ENCODE results near the gene IL11.
A peak's percentile ranks its signal among the peaks of the same experiment; 100 is the strongest.
"Not testable (repeated sequence)": the region's sequence is repeated elsewhere in the genome, so short reads cannot be mapped to it uniquely, and the experiment has no call there.

Gene IL11

DNA sequence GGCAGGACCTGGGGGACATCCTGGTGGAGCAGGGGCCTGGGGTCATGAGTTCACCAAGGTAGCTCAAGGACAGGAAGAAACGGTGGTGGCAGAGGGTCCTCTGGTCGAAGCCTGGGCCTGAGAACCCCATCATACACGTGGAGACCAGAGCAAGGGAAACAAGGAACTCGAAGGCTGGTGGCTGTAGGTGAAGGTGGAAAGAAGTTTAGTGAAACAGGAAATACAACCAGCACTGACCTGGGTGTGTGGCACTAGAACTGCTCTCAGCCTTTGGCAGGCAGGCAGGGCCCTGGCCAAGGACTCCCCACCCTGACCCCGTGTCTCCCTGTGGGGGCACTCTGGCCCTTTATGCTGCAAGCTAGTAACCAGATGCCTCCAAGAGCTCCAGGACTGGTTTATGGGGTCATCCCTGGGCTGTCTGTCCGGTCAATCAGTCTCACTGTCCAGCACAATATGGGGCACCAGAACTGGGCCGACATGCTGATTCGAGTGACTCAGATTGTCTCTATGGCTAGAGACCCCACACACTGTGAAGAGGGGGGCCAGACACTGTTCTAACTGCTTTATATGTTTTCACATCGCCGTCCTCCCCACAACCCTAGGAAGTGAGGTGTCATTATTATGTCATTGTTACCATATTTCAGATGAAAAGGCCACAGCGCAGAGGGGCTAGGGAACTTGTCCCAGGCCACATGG, 19.5 kb downstream of the IL11 start:
- no peak for DNase-seq (ENCODE audit: low read depth)

DNA sequence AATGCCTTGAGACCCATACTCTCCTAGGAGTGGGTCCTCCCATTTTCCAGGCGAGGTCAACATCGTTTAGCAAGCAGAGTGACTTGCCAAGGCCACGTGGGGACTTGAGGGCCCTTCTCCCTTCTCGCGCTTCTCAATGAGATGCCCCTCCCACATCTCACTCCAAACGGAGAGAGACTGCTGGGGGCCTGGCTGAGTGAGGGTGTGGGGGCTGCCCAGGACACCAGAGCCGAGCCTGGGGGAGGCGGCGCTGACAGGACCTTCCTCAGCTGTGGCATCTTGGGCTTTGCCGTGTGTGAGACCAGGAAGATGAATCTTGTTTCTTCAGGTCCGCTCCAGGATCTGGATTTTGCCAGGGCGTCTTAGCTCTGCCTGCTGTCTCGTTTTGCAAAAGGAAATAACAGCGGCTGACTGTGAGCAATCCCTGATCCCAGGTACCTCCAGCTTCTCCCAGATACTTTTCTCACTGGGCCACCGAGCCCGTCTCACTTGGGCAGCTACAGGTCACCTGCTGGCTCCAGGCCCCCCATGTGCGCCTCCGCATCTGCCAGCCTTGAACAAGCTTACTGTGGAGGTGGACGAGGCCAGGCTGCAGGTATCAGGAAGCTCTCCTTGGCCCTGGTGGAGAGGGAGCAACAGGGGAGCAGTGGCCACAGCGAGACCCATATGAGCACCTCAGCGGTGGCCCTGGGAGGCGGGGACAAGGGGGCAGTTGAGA, 21.8 kb downstream of the IL11 start:
- no peak for DNase-seq (ENCODE audit: low read depth)

GRCh38 chr19:55347442-55348009, 22.7 kb downstream of the IL11 start:
- no peak for DNase-seq (ENCODE audit: low read depth)

- no peak for DNase-seq (ENCODE audit: low read depth)
Measured at GRCh38 chr19:55346725-55347441, 23.4 kb downstream of the IL11 start.

GRCh38 chr19:55345818-55346724, 24.2 kb downstream of the IL11 start:
- peak; percentile 49 for DNase-seq (ENCODE audit: low read depth)

DNA sequence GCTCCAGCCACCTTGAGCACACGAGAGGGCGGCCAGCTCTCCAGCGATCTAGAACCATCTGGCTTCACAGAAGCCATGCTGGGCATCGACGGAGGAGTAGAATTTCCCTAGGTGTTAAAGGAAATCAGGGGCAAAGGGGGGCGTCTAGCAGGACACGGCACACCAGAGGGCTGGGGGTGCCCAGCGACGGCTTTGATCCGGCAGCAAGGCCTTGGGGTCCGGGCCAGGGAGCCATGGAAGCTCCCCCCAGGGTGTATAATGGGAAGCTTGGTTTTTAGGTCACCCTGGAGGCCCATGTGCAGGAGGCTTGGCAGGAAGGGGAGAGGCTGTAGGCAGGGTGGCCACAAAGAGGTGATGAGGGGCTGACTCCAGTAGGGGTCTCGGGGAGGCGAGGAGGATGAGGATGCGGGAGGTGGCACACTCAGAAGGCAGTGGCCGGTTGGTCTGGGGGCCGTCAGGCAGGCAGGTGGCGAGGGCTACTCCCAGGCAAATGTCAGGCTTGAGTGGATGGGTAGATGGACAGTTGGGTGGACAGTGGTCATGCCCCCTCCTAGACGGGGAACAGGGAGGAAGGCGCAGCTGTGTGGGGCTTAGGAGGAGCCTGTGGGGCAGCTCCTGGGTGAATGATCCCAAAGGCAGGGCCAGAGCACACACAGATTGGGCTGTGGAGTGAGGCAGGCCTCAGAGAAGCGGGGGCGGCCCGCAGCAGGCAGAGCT, 25.0 kb downstream of the IL11 start:
- no peak for DNase-seq (ENCODE audit: low read depth)

DNA sequence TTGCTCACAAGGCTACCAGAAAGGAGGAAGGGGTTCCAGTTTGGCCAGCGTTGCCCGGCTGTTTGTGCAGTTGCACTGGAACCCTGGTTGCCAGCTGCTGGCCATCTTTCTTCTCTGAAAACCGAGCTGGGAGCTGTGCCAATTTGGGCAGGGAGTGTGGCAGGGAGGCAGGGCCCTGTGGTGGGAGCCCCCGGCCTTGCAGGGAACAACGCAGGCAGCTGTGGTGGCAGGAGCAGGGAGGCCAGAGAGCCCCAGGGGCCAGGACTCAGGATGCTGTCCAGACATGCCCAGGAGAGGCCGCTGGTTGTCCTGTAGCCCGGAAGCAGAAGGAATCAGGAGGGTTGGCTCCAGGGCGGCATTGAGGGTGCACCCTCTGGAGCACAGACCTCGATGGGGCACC, 25.8 kb downstream of the IL11 start:
- no peak for DNase-seq (ENCODE audit: low read depth)

GRCh38 chr19:55341595-55342531, 28.4 kb downstream of the IL11 start:
- no peak for DNase-seq (ENCODE audit: low read depth)

DNA sequence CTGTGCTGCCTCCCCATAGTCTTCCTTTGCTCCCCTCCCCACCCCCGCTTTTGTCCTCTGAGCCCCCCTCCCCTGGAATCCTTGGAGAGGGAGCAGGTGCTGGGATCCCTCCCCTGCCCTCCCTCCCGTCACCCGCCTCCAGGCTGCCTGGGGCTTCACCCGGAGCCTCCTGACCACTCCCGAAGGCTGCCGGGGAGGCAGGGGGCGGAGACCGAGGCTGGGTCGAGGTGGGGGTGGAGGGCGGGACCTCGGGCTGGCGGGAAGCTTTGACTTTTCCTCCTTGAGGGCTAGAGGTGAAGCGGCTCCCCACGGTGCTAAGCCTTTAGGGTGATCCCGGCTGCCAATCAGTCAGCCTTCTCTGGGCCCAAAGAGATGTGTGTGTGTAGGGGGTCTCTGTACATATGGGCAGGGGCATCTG, 29.1 kb downstream of the IL11 start:
- peak; percentile 64 for DNase-seq (ENCODE audit: low read depth)

GRCh38 chr19:55340784-55341147, 29.5 kb downstream of the IL11 start:
- DNase-seq (ENCODE audit: low read depth): no peak

GRCh38 chr19:55339889-55340783, 30.1 kb downstream of the IL11 start:
- DNase-seq (ENCODE audit: low read depth): no peak

DNA sequence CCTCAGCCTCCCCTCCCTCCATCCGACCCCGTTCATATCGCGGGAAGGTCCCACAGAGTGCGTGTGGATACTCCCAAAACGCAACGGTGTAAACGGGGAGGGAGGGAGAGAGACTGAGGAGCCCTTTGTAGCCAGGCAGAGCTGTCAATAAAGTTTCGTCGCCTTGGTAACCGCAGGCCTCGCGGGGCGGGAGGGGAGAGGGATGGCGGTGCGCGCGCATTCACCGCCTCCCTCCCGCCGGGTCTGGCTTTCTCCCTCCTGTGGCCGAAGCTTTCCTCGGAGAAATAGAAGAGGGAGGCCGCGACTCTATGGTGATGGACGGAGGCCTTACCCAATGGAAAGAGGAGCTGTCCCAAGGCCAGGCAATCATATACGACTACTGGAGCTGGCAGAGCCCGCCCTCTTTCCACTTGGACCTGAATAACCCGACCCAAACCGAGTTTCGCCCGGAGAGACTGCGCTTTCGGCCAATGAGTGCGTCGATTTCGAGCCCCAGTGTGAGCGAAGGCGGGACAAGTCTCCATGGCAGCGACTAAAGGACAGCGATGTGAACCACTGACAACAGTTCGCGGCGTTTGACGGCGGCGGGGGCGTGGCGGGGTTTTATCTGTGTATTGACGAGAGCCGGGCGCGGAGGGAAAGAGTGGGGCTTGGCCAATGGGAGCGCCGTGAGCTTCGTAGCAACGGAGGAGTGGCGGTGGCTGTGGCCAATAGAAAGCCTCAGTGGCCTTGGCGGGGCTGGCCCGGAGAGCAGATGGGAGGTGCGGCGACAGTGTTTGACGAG, 31.0 kb downstream of the IL11 start, which contains the start of gene KMT5C:
TSS of gene KMT5C (plus strand) at position 772 of the 784 bp plus-strand sequence. CDS start 2,061 bp downstream, outside the sequence.
- peak; percentile 100 for DNase-seq (ENCODE audit: low read depth)

DNA sequence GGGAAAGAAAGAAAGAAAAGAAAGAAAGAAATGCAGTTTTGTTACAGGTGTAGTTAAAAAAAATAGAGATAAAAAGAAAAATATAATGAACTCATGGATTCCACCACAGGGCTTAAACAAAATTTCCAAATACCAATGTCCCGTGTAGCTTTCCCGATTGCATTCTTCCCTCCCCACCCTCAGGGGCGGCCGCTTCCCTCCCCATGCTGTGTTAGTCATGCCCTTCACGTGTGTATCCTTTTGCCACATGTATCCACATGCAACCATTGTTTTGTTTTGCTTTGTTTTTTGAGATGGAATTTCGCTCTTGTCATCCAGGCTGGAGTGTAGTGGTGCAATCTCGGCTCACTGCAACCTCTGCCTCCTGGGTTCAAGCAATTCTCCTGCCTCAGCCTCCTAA, 34.2 kb downstream of the IL11 start:
- no peak for DNase-seq (ENCODE audit: low read depth)

GRCh38 chr19:55333870-55334269, 36.4 kb downstream of the IL11 start:
- DNase-seq (ENCODE audit: low read depth): no peak

- peak; percentile 29 for DNase-seq (ENCODE audit: low read depth)
Measured at GRCh38 chr19:55329791-55330190, 40.5 kb downstream of the IL11 start.

DNA sequence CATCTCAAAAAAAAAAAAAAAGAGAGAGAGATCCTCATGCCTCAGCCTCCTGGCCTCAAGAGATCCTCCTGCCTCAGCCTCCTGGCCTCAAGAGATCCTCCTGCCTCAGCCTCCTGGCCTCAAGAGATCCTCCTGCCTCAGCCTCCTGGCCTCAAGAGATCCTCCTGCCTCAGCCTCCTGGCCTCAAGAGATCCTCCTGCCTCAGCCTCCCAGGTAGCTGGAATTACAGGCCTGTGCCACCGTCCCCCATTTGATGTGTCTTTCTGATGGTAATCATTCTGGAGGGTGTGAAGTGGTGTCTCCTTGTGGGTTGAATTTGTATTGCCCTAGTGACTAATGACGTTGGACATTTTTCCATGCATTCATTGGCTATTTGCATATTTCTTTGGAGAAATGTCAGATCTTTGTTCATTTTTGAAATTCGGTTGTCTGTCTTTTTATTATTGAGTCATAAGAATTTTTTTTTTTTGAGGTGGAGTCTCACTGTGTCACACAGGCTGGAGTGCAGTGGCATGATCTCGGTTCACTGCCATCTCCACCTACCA, 41.4 kb downstream of the IL11 start:
- not testable (repeated sequence) for DNase-seq (ENCODE audit: low read depth)

DNA sequence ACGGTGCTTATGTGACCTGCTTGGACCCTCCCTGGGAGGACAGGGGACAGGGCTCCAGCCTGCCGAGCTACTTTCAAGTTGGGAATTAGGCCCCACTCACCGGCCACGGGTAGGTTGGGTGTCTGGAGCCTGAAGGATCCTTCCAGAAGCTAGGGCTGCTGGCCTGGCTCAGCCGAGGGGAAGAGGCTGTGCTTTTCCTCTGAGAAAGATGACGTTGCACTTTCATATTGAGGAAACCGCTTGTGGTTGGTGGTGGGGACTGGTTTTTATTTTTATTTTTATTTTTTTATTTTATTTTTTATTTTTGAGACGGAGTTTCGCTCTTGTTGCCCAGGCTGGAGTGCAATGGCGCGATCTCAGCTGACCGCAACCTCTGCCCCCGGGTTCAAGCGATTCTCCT, 45.1 kb downstream of the IL11 start, which contains the start of gene TMEM150B:
TSS of gene TMEM150B (minus strand) at position 170 of the 400 bp plus-strand sequence. CDS start 4,305 bp downstream, outside the sequence.
- DNase-seq (ENCODE audit: low read depth): no peak

Data from amniotic epithelial cell (primary cell).